ENCODE data around the gene RNF150.

GRCh38 chr4:140940589-140940988 lies 192.7 kb downstream of the RNF150 start:
- no peak for TF ChIP-seq CTCF (conservative IDR thresholded peaks at IDR 0.05; ENCODE audit: low read depth, low read length)
- no peak for TF ChIP-seq EZH2 (IDR thresholded peaks at IDR 0.05; ENCODE audit: borderline replicate concordance, low read depth, low read length, poor library complexity, severe bottlenecking)

Data from A673 (cell line).